Measurements from ENCODE around the gene CDH4.

CDH4 gene

DNA sequence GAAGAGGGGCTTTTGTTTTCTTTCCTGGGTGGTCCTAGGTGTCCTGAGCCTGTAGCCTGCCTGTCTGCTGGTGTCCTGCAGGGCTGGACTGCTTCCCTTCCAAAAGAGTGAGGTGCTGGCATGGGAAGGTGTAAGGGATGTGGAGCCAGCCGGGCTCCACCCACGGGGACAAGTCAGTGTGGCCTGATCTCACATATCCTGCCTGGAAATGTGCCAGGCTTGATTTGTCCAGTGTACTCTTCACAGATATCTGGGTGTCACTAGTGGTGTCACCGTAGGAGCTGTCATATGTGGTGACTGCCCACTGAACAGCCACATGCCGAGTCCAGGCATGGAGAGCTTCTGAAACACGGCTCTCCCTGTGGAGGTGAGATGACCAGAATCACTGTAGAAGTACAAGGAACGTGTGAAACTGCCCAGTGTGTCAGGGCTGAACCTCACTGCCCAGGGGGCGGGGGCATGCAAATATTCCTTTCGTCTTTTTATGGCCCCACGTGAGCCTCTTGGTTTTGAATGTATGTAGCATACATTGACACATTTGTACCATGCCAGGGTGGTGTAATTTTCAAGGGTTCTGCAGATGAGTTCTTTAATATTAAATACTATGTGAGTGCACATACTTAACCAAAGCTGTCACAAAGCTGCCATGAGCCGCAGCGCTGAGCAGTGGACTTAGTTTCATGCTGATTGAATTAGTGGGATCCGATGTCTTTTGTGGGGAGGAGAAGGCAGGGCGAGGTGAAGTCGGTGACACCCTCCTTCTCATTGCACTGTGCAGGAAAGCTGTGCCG is 55.8 kb downstream of the CDH4 start:
- H3K4me3 ChIP-seq (ENCODE audit: low read depth, low read length), result no peak overlapping the region
- no peak for DNase-seq (ENCODE audit: low read depth, low spot score)
- no peak for TF ChIP-seq CTCF (IDR thresholded peaks at IDR 0.05; ENCODE audit: low read depth, low read length)
- in situ Hi-C loops (cut with HindIII; ENCODE audit: low sequenced_read_pairs), result no loop called here

- in situ Hi-C loops (cut with HindIII; ENCODE audit: low sequenced_read_pairs), result no loop called here
- no peak overlapping the region for H3K4me3 ChIP-seq (ENCODE audit: low read depth, low read length)
- no peak for DNase-seq (ENCODE audit: low read depth, low spot score)
- TF ChIP-seq CTCF (IDR thresholded peaks at IDR 0.05; ENCODE audit: low read depth, low read length), result no peak
Measured at GRCh38 chr20:61308477-61308774, 56.4 kb downstream of the CDH4 start.

GRCh38 chr20:61310954-61311353 is 58.9 kb downstream of the CDH4 start:
- DNase-seq (ENCODE audit: low read depth, low spot score), result no peak
- no peak for TF ChIP-seq CTCF (IDR thresholded peaks at IDR 0.05; ENCODE audit: low read depth, low read length)
- in situ Hi-C loops (cut with HindIII; ENCODE audit: low sequenced_read_pairs), result no loop called here
- H3K4me3 ChIP-seq (ENCODE audit: low read depth, low read length), result no peak overlapping the region

GRCh38 chr20:61311656-61312387 is 59.8 kb downstream of the CDH4 start:
- in situ Hi-C loops (cut with HindIII; ENCODE audit: low sequenced_read_pairs), result no loop called here
- no peak overlapping the region for H3K4me3 ChIP-seq (ENCODE audit: low read depth, low read length)
- DNase-seq (ENCODE audit: low read depth, low spot score), result no peak
- TF ChIP-seq CTCF (IDR thresholded peaks at IDR 0.05; ENCODE audit: low read depth, low read length), result no peak

- no peak overlapping the region for H3K4me3 ChIP-seq (ENCODE audit: low read depth, low read length)
- DNase-seq (ENCODE audit: low read depth, low spot score), result no peak
- in situ Hi-C loops (cut with HindIII; ENCODE audit: low sequenced_read_pairs), result no loop called here
- no peak for TF ChIP-seq CTCF (IDR thresholded peaks at IDR 0.05; ENCODE audit: low read depth, low read length)
Measured at GRCh38 chr20:61312925-61313324, 60.9 kb downstream of the CDH4 start.

DNA sequence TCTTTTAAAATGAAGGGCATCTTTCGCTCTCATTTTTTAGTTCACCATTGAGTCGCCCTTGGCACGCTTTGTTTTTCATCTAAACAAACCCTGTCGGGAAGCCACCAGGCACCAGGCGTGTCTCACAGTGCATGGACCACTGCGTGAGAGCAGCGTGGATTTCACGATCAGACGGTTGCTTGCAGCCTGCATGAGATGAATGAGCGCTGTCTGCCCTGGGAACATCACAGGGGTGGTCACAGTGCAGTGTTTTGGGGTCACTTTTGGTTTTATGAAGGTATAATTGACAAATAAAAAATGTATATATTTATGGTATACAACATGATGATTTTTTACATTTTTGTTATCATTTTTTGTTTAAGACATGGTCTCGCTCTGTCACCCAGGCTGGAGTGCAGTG is 61.3 kb downstream of the CDH4 start:
- no peak overlapping the region for H3K4me3 ChIP-seq (ENCODE audit: low read depth, low read length)
- no peak for DNase-seq (ENCODE audit: low read depth, low spot score)
- TF ChIP-seq CTCF (IDR thresholded peaks at IDR 0.05; ENCODE audit: low read depth, low read length), result no peak
- in situ Hi-C loops (cut with HindIII; ENCODE audit: low sequenced_read_pairs), result no loop called here

Data from astrocyte of the spinal cord (primary cell).